GM12878 (cell line): ENCODE measurements around the gene SORCS2. TPM values are rescaled to one million over a fixed set of nuclear protein-coding genes. Genes with fewer than 3 reads are reported as not detected.

ENCODE experiments used
- ATAC-seq: fragments of 200-7000 bp; cut with Tn5 transposase; 3 replicates; pipeline ENCODE4 v1.9.1; 2020; ENCODE audit warnings: mild to moderate bottlenecking, moderate library complexity
- BruUV-seq: library from RNA; stranded (reverse); fragments of 400-500 nt; replicated peaks from 2 replicates; lab custom pipeline; 2021; lab: Mats Ljungman, UMichigan
- CTCF ChIA-PET: fragments of 300-600 bp; sonication (Branson Sonifier 250); formaldehyde crosslinking; extraction: SDS; loops from one replicate; lab custom pipeline; 2021; ENCODE audit warnings: inconsistent platforms; lab: Yijun Ruan, JAX
- POLR2A ChIA-PET: fragments of 350-600 bp; formaldehyde crosslinking; extraction: SDS; loops from one replicate; lab custom pipeline; 2021; ENCODE audit warnings: inconsistent platforms; lab: Charles Lee
- RAD21 ChIA-PET: fragments of 300-600 bp; sonication (Branson Sonifier 250); formaldehyde crosslinking; loops from one replicate; lab custom pipeline; 2023; ENCODE audit warnings: antibody characterized with exemption; ENCODE audit not compliant: unreplicated experiment; lab: Charles Lee
- SMC1A ChIA-PET: fragments of 300-600 bp; sonication (Branson Sonifier 250); formaldehyde crosslinking; loops from one replicate; lab custom pipeline; 2023; ENCODE audit not compliant: unreplicated experiment, uncharacterized antibody; lab: Charles Lee
- DNase-seq: peaks from one replicate; pipeline ENCODE4 v3.0.0-alpha.2; 2011; ENCODE audit warnings: low read depth, low spot score
- FAIRE-seq: peaks from 3 replicates; lab custom pipeline; 2011; peaks lifted over from hg19 to GRCh38; lab: Jason Lieb, UNC
- H2AFZ ChIP-seq: 2 replicates; pipeline ENCODE4 v1.6.0; 2011; ENCODE audit warnings: low read depth, low read length, control low read depth; ENCODE audit not compliant: control insufficient read depth
- H3K27ac ChIP-seq: 2 replicates; pipeline ENCODE4 v1.5.1; 2011; ENCODE audit warnings: control low read depth; ENCODE audit not compliant: control insufficient read depth, insufficient read depth
- H3K27me3 ChIP-seq, 2 experiments: replicated peaks in 1 of 2; 2 replicates each; pipeline versions ENCODE4 v1.6.0 to v1.6.1; 2011; ENCODE audit warnings: low read length in 1 of 2; ENCODE audit not compliant: control insufficient read depth in 2 of 2, insufficient read depth in 2 of 2
- H3K36me3 ChIP-seq, 2 experiments: 2 replicates each; pipeline ENCODE4 v1.5.1; 2011; ENCODE audit warnings: low read length in 1 of 2; ENCODE audit not compliant: control insufficient read depth in 2 of 2, insufficient read depth in 2 of 2
- H3K4me1 ChIP-seq: 2 replicates; pipeline ENCODE4 v1.6.1; 2011; ENCODE audit warnings: mild to moderate bottlenecking, low read length, moderate library complexity, mixed read lengths; ENCODE audit not compliant: control insufficient read depth, insufficient read depth
- H3K4me2 ChIP-seq: 2 replicates; pipeline ENCODE4 v1.6.0; 2011; ENCODE audit warnings: control low read depth; ENCODE audit not compliant: control insufficient read depth, insufficient read depth
- H3K4me3 ChIP-seq: fragments of 200-600 bp; sonication (generic); 2 replicates; pipeline ENCODE4 v1.5.1; 2016
- H3K79me2 ChIP-seq: 2 replicates; pipeline ENCODE4 v1.6.0; 2011; ENCODE audit warnings: low read length; ENCODE audit not compliant: control insufficient read depth, insufficient read depth
- H3K9ac ChIP-seq: 2 replicates; pipeline ENCODE4 v1.8.0; 2011; ENCODE audit warnings: low read length, control low read depth, mixed read lengths; ENCODE audit not compliant: control insufficient read depth, insufficient read depth
- H3K9me3 ChIP-seq: replicated peaks from 3 replicates; pipeline ENCODE4 v1.5.1; 2011; ENCODE audit warnings: mild to moderate bottlenecking, low read length; ENCODE audit not compliant: control insufficient read depth, insufficient read depth
- H4K20me1 ChIP-seq: 2 replicates; pipeline ENCODE4 v1.6.0; 2011; ENCODE audit not compliant: control insufficient read depth, insufficient read depth
- EP300 ChIP-seq, 2 experiments: fragments of 150-350 bp in 1 of 2; IDR thresholded peaks; 2 replicates each; pipeline ENCODE4 v1.6.1; 2011 to 2012; ENCODE audit warnings: low read depth in 2 of 2, low read length in 2 of 2, borderline replicate concordance in 1 of 2, improper control_type of control experiment in 1 of 2, inconsistent platforms in 1 of 2; ENCODE audit not compliant: control insufficient read depth in 1 of 2
- IKZF2 ChIP-seq, 2 experiments: fragments of 450-650 bp; IDR thresholded peaks; 2 replicates each; pipeline ENCODE4 v1.6.1; 2017; ENCODE audit warnings: mild to moderate bottlenecking in 2 of 2, moderate library complexity in 2 of 2
- IRF4 ChIP-seq: IDR thresholded peaks from 2 replicates; pipeline ENCODE4 v1.6.1; 2011; ENCODE audit warnings: low read depth, low read length
- LARP7 ChIP-seq: fragments of 450-650 bp; IDR thresholded peaks from 2 replicates; pipeline ENCODE4 v1.6.1; 2017; ENCODE audit warnings: mild to moderate bottlenecking
- PML ChIP-seq: IDR thresholded peaks from 2 replicates; pipeline ENCODE4 v1.6.1; 2012; ENCODE audit warnings: low read length, inconsistent platforms
- POLR2AphosphoS5 ChIP-seq: IDR thresholded peaks from 2 replicates; pipeline ENCODE4 v1.6.1; 2011; ENCODE audit warnings: mild to moderate bottlenecking, low read length, inconsistent platforms
- RAD21 ChIP-seq: IDR thresholded peaks from 2 replicates; pipeline ENCODE4 v1.6.1; 2011; ENCODE audit warnings: mild to moderate bottlenecking, low read depth, low read length, moderate library complexity; ENCODE audit not compliant: insufficient read depth
- RUNX3 ChIP-seq: IDR thresholded peaks from 2 replicates; pipeline ENCODE4 v1.6.1; 2012; ENCODE audit warnings: low read length, inconsistent platforms
- SMARCA5 ChIP-seq: fragments of 450-650 bp; IDR thresholded peaks from 2 replicates; pipeline ENCODE4 v1.6.1; 2017; ENCODE audit warnings: mild to moderate bottlenecking
- SPI1 ChIP-seq: IDR thresholded peaks from 2 replicates; pipeline ENCODE4 v1.6.1; 2011; ENCODE audit warnings: low read depth, mild to moderate bottlenecking, low read length, moderate library complexity, borderline replicate concordance; ENCODE audit not compliant: insufficient read depth
- STAT3 ChIP-seq: IDR thresholded peaks from 2 replicates; pipeline ENCODE4 v1.6.1; 2011; ENCODE audit warnings: low read depth, low read length, improper control_type of control experiment
- TCF12 ChIP-seq: IDR thresholded peaks from 2 replicates; pipeline ENCODE4 v1.6.1; 2011; ENCODE audit warnings: low read depth, mild to moderate bottlenecking, low read length
- ZNF207 ChIP-seq: fragments of 450-650 bp; IDR thresholded peaks from 2 replicates; pipeline ENCODE4 v1.6.1; 2014; ENCODE audit warnings: antibody characterized with exemption, mild to moderate bottlenecking, borderline replicate concordance
- ZNF217 ChIP-seq: fragments of 450-650 bp; IDR thresholded peaks from 2 replicates; pipeline ENCODE4 v1.6.1; 2017; ENCODE audit warnings: antibody characterized with exemption, mild to moderate bottlenecking
- WGBS: methylation state at CpG from one replicate; pipeline ENCODE4 v1.1.6; 2016; ENCODE audit warnings: low lambda C conversion rate; ENCODE audit not compliant: insufficient replicate concordance, insufficient coverage; ENCODE audit errors: missing lambda C conversion rate; 5-methylcytosine and 5-hydroxymethylcytosine counted together
- in situ Hi-C: fragments of 300-500 bp; cut with MboI; formaldehyde crosslinking; loops from 9 replicates; pipeline ENCODE4 v1.14.3; 2018; ENCODE audit warnings: mixed read lengths
- intact Hi-C: fragments of 100-400 bp; cut with micrococcal nuclease; formaldehyde crosslinking; loops from one replicate; pipeline ENCODE4 v1.14.2; 2022; ENCODE audit not compliant: unreplicated experiment
- polyA plus RNA-seq, 11 experiments: library from polyadenylated mRNA; depleted of rRNA in 4 of 11; unstranded in 6 of 11; stranded (reverse) in 5 of 11; fragments of >200 nt; fragmentation: Nextera tagmentation in 4 of 11; fragmentation: Illumina TruSeq in 1 of 11; extraction: Ambion mirVana in 4 of 11; extraction: Trizol in 1 of 11; gene quantifications; 1 replicate in 1 of 11; 2 replicates in 10 of 11; pipeline versions ENCODE4 v1.2.1 to v1.2.3, GENCODE V29; 2011 to 2016; ENCODE audit warnings: inconsistent platforms in 2 of 11, missing spikeins in 2 of 11, low read depth in 1 of 11
- total RNA-seq, 4 experiments: library from RNA; depleted of rRNA in 3 of 4; stranded (reverse); fragments of >200 nt in 3 of 4; fragmentation: Illumina TruSeq in 1 of 4; extraction: Trizol in 1 of 4; gene quantifications; 2 replicates each; pipeline versions ENCODE4 v1.2.1 to v1.2.3, GENCODE V29; 2013 to 2021
- TF ChIP-seq, protein P1 (sequence below): fragments of 450-650 bp; IDR thresholded peaks from 2 replicates; pipeline ENCODE4 v1.6.1; 2017; ENCODE audit warnings: mild to moderate bottlenecking, moderate library complexity
- TF ChIP-seq, protein P2 (sequence below): fragments of 450-650 bp; IDR thresholded peaks from 2 replicates; pipeline ENCODE4 v1.6.1; 2016; ENCODE audit warnings: mild to moderate bottlenecking, moderate library complexity, borderline replicate concordance

SORCS2 gene
- total and polyA plus RNA-seq, 10 of the 15 experiments (the other 5 are each of a cell fraction or from before 2014, with no cell fraction given) = 0.01 to 0.15 (median 0.05) TPM; not detected in 5

DNA sequence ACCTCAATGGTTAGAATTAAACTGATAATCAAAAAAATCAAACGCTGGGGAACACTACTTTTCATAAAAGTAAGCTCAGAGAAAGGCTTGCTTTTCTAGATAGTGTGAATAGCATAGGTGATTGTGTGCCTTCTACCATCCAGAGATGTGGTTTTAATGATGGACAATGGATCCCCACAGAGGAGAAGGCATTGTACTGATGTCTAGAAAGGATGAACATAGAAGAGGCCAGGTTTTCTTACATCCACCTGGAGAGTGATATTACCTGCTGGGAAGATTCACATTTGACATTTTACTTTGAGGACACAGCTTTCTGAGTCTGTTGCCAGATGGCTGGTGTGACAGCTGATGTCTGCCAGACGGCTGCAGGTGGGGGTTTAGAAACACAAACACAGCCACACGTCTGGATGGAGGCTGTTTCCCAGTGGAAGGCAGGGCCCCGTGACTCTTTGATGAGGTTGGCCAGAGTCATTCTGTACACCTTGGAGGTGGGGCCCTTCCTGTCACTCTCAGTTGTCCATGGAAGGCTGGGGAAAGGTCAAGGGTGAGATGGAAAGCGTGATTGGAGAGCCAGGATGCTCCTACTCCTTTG, 128.0 kb downstream of the SORCS2 start:
- H2AFZ ChIP-seq = no peak overlapping the region
- H3K27ac ChIP-seq = no peak overlapping the region
- RAD21 ChIA-PET = no interaction called here
- H3K27me3 ChIP-seq = peaks cover 0 to 2% of the 10 kb centered on the region in 2 experiments; a peak in 1 of 4 replicates
- in situ Hi-C loops = no loop called here
- H3K4me3 ChIP-seq = no peak overlapping the region
- H3K4me2 ChIP-seq = no peak overlapping the region
- no peaks in the 10 kb centered on the region for H3K4me1 ChIP-seq
- no peak overlapping the region for H3K9ac ChIP-seq
- 13% methylated on average over 5 of the region's 5 CpGs for WGBS
- intact Hi-C loops = no loop called here
- H3K79me2 ChIP-seq = no peaks in the 10 kb centered on the region
- ATAC-seq = no peak
- no peaks in the 10 kb centered on the region for H4K20me1 ChIP-seq
- BruUV-seq = no TSS peak
- H3K9me3 ChIP-seq = no peaks in the 10 kb centered on the region; the same call in 2 of the 3 replicates
- TF ChIP-seq ZNF217 (no peak), RAD21 (no peak), IRF4 (no peak), ZNF207 (no peak), RUNX3 (no peak), LARP7 (no peak), IKZF2 (IDR thresholded peaks at IDR 0.05) (no peak), EP300 (IDR thresholded peaks at IDR 0.05; ENCODE audit: borderline replicate concordance in 1 of 2, control insufficient read depth in 1 of 2, low read depth in 2 of 2, low read length in 2 of 2) (no peak), SPI1 (no peak), PML (no peak), STAT3 (no peak), TCF12 (no peak), SMARCA5 (no peak), POLR2AphosphoS5 (no peak)
- TF ChIP-seq, protein P1, sequence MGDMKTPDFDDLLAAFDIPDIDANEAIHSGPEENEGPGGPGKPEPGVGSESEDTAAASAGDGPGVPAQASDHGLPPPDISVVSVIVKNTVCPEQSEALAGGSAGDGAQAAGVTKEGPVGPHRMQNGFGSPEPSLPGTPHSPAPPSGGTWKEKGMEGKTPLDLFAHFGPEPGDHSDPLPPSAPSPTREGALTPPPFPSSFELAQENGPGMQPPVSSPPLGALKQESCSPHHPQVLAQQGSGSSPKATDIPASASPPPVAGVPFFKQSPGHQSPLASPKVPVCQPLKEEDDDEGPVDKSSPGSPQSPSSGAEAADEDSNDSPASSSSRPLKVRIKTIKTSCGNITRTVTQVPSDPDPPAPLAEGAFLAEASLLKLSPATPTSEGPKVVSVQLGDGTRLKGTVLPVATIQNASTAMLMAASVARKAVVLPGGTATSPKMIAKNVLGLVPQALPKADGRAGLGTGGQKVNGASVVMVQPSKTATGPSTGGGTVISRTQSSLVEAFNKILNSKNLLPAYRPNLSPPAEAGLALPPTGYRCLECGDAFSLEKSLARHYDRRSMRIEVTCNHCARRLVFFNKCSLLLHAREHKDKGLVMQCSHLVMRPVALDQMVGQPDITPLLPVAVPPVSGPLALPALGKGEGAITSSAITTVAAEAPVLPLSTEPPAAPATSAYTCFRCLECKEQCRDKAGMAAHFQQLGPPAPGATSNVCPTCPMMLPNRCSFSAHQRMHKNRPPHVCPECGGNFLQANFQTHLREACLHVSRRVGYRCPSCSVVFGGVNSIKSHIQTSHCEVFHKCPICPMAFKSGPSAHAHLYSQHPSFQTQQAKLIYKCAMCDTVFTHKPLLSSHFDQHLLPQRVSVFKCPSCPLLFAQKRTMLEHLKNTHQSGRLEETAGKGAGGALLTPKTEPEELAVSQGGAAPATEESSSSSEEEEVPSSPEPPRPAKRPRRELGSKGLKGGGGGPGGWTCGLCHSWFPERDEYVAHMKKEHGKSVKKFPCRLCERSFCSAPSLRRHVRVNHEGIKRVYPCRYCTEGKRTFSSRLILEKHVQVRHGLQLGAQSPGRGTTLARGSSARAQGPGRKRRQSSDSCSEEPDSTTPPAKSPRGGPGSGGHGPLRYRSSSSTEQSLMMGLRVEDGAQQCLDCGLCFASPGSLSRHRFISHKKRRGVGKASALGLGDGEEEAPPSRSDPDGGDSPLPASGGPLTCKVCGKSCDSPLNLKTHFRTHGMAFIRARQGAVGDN = no peak
- TF ChIP-seq, protein P2, sequence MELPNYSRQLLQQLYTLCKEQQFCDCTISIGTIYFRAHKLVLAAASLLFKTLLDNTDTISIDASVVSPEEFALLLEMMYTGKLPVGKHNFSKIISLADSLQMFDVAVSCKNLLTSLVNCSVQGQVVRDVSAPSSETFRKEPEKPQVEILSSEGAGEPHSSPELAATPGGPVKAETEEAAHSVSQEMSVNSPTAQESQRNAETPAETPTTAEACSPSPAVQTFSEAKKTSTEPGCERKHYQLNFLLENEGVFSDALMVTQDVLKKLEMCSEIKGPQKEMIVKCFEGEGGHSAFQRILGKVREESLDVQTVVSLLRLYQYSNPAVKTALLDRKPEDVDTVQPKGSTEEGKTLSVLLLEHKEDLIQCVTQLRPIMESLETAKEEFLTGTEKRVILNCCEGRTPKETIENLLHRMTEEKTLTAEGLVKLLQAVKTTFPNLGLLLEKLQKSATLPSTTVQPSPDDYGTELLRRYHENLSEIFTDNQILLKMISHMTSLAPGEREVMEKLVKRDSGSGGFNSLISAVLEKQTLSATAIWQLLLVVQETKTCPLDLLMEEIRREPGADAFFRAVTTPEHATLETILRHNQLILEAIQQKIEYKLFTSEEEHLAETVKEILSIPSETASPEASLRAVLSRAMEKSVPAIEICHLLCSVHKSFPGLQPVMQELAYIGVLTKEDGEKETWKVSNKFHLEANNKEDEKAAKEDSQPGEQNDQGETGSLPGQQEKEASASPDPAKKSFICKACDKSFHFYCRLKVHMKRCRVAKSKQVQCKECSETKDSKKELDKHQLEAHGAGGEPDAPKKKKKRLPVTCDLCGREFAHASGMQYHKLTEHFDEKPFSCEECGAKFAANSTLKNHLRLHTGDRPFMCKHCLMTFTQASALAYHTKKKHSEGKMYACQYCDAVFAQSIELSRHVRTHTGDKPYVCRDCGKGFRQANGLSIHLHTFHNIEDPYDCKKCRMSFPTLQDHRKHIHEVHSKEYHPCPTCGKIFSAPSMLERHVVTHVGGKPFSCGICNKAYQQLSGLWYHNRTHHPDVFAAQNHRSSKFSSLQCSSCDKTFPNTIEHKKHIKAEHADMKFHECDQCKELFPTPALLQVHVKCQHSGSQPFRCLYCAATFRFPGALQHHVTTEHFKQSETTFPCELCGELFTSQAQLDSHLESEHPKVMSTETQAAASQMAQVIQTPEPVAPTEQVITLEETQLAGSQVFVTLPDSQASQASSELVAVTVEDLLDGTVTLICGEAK = no peak
- no peak for FAIRE-seq
- no peak for DNase-seq
- SMC1A ChIA-PET = no interaction called here
- POLR2A ChIA-PET = no interaction called here
- H3K36me3 ChIP-seq = no peaks in the 10 kb centered on the region
- CTCF ChIA-PET = no interaction called here
